Hepatocyte (in vitro differentiated cells): ENCODE results near the gene SLC34A2. TPM values are rescaled to one million over a fixed set of nuclear protein-coding genes. Genes with fewer than 3 reads are reported as not detected.

Experiments used
- DNase-seq: peaks from one replicate; pipeline ENCODE4 v3.0.0-alpha.2; 2016; ENCODE audit warnings: low spot score
- H2AFZ ChIP-seq: fragments of 200-600 bp; sonication (generic); 2 replicates; pipeline ENCODE4 v1.6.0; 2016; ENCODE audit warnings: antibody characterized with exemption, mild to moderate bottlenecking
- H3K27ac ChIP-seq: fragments of 200-600 bp; sonication (generic); 2 replicates; pipeline ENCODE4 v1.5.1; 2016; ENCODE audit warnings: mild to moderate bottlenecking
- H3K27me3 ChIP-seq: fragments of 200-600 bp; sonication (generic); 2 replicates; pipeline ENCODE4 v1.6.1; 2016
- H3K36me3 ChIP-seq: fragments of 200-600 bp; sonication (generic); replicated peaks from 2 replicates; pipeline ENCODE4 v1.5.1; 2016; ENCODE audit warnings: low read depth; ENCODE audit not compliant: insufficient read depth
- H3K4me1 ChIP-seq: fragments of 200-600 bp; sonication (generic); 2 replicates; pipeline ENCODE4 v1.5.1; 2016; ENCODE audit warnings: mild to moderate bottlenecking, moderate library complexity; ENCODE audit not compliant: insufficient read depth
- H3K4me2 ChIP-seq: fragments of 200-600 bp; sonication (generic); 2 replicates; pipeline ENCODE4 v1.6.0; 2016
- H3K4me3 ChIP-seq: fragments of 200-600 bp; sonication (generic); 2 replicates; pipeline ENCODE4 v1.5.1; 2016; ENCODE audit warnings: mild to moderate bottlenecking
- H3K79me2 ChIP-seq: fragments of 200-600 bp; sonication (generic); 2 replicates; pipeline ENCODE4 v1.6.0; 2017; ENCODE audit warnings: mild to moderate bottlenecking
- H3K9me2 ChIP-seq: fragments of 200-600 bp; sonication (generic); replicated peaks from 2 replicates; pipeline ENCODE4 v1.6.0; 2017; ENCODE audit warnings: mild to moderate bottlenecking; ENCODE audit not compliant: insufficient read depth
- H3K9me3 ChIP-seq: fragments of 200-600 bp; sonication (generic); 2 replicates; pipeline ENCODE4 v1.5.1; 2016; ENCODE audit warnings: low read depth, mild to moderate bottlenecking
- H4K20me1 ChIP-seq: fragments of 200-600 bp; sonication (generic); 2 replicates; pipeline ENCODE4 v1.6.0; 2016; ENCODE audit warnings: mild to moderate bottlenecking; ENCODE audit not compliant: insufficient read depth, poor library complexity, severe bottlenecking
- CTCF ChIP-seq: fragments of 200-600 bp; sonication (generic); IDR thresholded peaks from 2 replicates; pipeline ENCODE4 v1.5.1; 2016; ENCODE audit warnings: antibody characterized with exemption, mild to moderate bottlenecking; ENCODE audit not compliant: poor library complexity
- EZH2 ChIP-seq: fragments of 200-600 bp; sonication (generic); IDR thresholded peaks from 2 replicates; pipeline ENCODE4 v1.6.1; 2016; ENCODE audit warnings: antibody characterized with exemption, mild to moderate bottlenecking, borderline replicate concordance
- EZH2phosphoT487 ChIP-seq: fragments of 200-600 bp; sonication (generic); IDR thresholded peaks from one replicate; pipeline ENCODE4 v1.6.1; 2018; ENCODE audit warnings: antibody characterized with exemption, mild to moderate bottlenecking, low read depth, moderate library complexity; ENCODE audit not compliant: unreplicated experiment, severe bottlenecking
- WGBS: methylation state at CpG from one replicate; pipeline ENCODE4 v1.1.6; 2016; ENCODE audit warnings: low lambda C conversion rate; ENCODE audit errors: missing lambda C conversion rate; 5-methylcytosine and 5-hydroxymethylcytosine counted together
- polyA plus RNA-seq: library from polyadenylated mRNA; unstranded; fragments of >200 nt; fragmentation: Nextera tagmentation; extraction: Ambion mirVana; gene quantifications from 2 replicates; pipeline ENCODE4 v1.2.1, GENCODE V29; 2016
- small RNA-seq: library from RNA; depleted of rRNA; stranded (forward); fragments of <200 nt; gene quantifications from one replicate; pipeline ENCODE3, GENCODE V24; 2014
- total RNA-seq: library from RNA; depleted of rRNA; stranded (reverse); fragments of >200 nt; gene quantifications from 2 replicates; pipeline ENCODE4 v1.2.3, GENCODE V29; 2014

The SLC34A2 gene
- total and polyA plus RNA-seq, 2 experiments from 2014 or later = 11.1 to 21.2 TPM

DNA sequence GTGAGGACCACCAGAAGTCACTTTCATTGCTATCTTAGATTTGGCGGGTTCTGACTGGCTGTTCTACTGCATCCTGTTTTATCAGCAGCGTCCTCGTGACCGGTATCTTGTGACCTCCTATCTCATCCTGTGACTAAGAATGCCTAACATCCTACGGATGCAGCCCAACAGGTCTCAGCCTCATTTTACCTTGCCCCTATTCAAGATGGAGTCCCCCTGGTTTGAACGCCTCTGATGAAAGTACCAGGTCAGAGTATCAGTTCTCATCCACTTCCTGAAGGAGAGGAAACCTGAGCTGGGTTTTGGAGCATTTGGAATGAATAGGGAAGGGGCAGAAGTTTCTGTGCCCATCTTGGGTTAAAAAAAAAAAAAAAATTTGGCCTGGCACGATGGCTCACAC lies 70.2 kb downstream of the SLC34A2 start:
- H3K27ac ChIP-seq = no peak overlapping the region
- no peaks in the 10 kb centered on the region for H4K20me1 ChIP-seq
- no peak overlapping the region for H3K4me3 ChIP-seq
- no peaks in the 10 kb centered on the region for H3K36me3 ChIP-seq
- no peak overlapping the region for H2AFZ ChIP-seq
- H3K9me3 ChIP-seq = no peaks in the 10 kb centered on the region
- TF ChIP-seq EZH2phosphoT487 = no peak
- TF ChIP-seq CTCF = no peak
- no peak for TF ChIP-seq EZH2
- H3K4me1 ChIP-seq = no peaks in the 10 kb centered on the region
- 75% methylated on average over 7 of the region's 7 CpGs for WGBS
- H3K4me2 ChIP-seq = no peak overlapping the region
- H3K79me2 ChIP-seq = no peaks in the 10 kb centered on the region
- H3K9me2 ChIP-seq = no peaks in the 10 kb centered on the region
- DNase-seq = no peak
- H3K27me3 ChIP-seq = no peaks in the 10 kb centered on the region

GRCh38 chr4:25727711-25728493 lies 72.3 kb downstream of the SLC34A2 start:
- DNase-seq = no peak
- Histone ChIP-seq H3K79me2 (no peaks in the 10 kb centered on the region), H3K27ac (no peak overlapping the region), H3K4me1 (no peaks in the 10 kb centered on the region), H3K9me3 (no peaks in the 10 kb centered on the region), H4K20me1 (no peaks in the 10 kb centered on the region), H3K36me3 (no peaks in the 10 kb centered on the region), H3K4me3 (no peak overlapping the region), H3K9me2 (no peaks in the 10 kb centered on the region), H3K4me2 (no peak overlapping the region), H2AFZ (no peak overlapping the region), H3K27me3 (no peaks in the 10 kb centered on the region)
- 94% methylated on average over 9 of the region's 9 CpGs for WGBS
- TF ChIP-seq EZH2 (no peak), EZH2phosphoT487 (no peak), CTCF (no peak)

Small RNA genes within 50 kb of the gene (small RNA-seq; reads per million reads assigned to genes)
- gene AC092436.3 (not detected), gene MTND4LP22 (not detected), gene RPS29P11 (not detected)

Other genes starting within 250 kb of the SLC34A2 start
- gene SEL1L3, start 207.1 kb downstream of the SLC34A2 start, total RNA-seq = 40.7 and 56.2 TPM in 2 replicates
- gene SEL1L3, start 207.1 kb downstream of the SLC34A2 start, polyA plus RNA-seq = 9.0 and 13.7 TPM in 2 replicates